Ureter (tissue), 1 donor: ENCODE data around the gene GREB1. TPM values are rescaled to one million over a fixed set of nuclear protein-coding genes. Genes with fewer than 3 reads are reported as not detected.

Experiments used
- DNase-seq: peaks from one replicate; pipeline ENCODE4 v3.0.0-alpha.2; 2020; ENCODE audit warnings: low spot score
- total RNA-seq: library from RNA; stranded (reverse); gene quantifications from one replicate; pipeline ENCODE4 v1.2.4, GENCODE V29; 2023
- donor health status: DM: yes; HTN: yes; CAD: no.

Gene GREB1
- total RNA-seq, 1 donor from 2014 or later: 5.1 TPM

GRCh38 chr2:11559066-11559785 lies 25.4 kb downstream of the GREB1 start:
- no peak for DNase-seq

GRCh38 chr2:11559786-11560155 lies 25.9 kb downstream of the GREB1 start:
- DNase-seq: no peak

DNA sequence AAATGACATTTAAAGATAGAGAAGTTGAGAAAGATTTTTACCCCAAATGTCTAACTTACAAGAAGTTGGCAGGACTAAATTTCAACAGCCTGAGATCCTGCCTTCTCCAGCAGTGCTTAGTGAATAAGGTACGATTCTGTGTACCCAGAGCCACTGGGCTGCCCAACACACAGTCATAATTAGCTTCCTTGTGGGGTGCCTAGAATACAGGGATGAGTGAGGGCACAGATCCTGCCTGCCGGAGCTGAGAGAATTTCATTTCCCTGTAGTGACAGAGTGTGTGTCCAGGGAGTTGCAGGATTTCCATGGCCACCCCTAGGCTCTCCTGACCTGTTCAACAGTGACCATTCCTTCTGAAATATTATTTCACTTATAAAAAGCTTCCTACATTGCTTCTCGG lies 27.0 kb downstream of the GREB1 start:
- DNase-seq: no peak

DNA sequence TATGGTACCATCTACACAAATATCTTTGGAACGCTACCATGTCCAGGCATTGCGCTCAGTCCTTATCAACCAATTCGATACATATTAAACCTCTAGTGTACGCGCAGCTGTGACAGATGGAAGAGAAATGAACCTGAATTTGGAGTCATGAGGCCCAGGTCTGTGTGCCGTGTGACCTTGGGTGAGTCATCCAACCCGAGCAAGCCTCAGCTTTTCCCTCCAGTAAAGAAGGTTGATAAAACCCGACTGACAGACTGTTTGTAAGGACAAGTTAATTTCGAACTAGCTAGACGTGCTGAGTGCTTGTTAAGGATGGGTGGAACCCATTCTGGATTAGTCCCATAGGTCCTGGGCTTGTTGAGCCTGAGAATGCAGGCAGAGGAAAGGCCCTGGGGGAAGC lies 28.2 kb downstream of the GREB1 start:
- no peak for DNase-seq

- DNase-seq: no peak
Measured at GRCh38 chr2:11562476-11562875, 28.6 kb downstream of the GREB1 start.

- no peak for DNase-seq
Measured at GRCh38 chr2:11563784-11564666, 30.2 kb downstream of the GREB1 start.

DNA sequence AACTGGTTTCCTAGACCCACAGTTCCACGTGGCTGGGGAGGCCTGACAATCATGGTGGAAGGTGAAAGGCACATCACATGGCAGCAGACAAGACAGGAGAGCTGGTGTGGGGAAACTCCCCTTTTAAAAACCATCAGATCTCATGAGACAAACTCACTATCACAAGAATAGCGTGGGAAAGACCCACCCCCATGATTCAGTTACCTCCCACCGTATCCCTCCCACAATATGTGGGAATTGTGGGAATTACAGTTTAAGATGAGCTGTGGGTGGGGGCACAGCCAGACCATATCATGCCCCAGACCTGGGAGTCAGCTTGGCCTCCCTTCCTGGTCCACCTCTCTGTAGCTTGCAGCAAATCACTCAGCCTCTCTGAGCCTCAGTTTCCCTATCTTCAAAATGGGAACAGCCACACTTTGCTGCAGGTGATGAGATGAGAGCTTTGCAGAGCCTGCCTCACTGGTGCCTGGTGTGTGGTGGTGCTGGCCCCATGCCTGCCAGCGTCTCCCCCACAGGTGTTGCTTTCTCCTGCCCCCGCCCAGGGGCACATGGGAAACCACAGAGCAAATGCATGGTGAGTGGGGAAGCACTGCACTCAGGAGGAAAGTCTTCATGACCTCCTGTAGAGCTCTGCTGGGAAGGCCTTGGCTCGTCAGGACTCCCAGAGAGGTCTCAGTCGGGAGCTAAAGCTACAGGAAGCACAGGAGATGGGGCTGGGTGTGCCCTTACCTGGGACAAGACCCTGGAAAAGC lies 31.1 kb downstream of the GREB1 start:
- no peak for DNase-seq

- no peak for DNase-seq
Measured at GRCh38 chr2:11566383-11566782, 32.5 kb downstream of the GREB1 start.

DNA sequence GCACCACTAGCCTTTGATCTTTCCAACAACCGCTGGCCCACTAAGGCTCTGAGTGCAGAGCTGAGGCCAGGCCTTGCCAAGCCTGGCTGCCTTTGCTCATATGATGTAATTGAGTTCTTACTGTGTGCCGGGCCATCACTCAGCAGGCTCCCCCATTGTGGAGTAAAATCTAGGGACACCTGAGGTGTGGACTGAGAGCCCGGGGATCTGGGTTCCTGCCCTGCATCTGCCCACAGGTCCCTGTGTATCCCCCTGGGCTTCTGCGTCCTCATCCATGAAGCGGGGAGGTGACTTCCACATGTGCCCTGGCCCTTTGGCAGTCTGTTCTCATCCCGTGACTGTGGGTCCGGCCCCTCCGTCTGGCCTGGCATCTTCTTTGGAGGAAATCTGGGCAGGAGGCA lies 33.8 kb downstream of the GREB1 start:
- no peak for DNase-seq

- DNase-seq: no peak
Measured at GRCh38 chr2:11568436-11568835, 34.6 kb downstream of the GREB1 start.

DNA sequence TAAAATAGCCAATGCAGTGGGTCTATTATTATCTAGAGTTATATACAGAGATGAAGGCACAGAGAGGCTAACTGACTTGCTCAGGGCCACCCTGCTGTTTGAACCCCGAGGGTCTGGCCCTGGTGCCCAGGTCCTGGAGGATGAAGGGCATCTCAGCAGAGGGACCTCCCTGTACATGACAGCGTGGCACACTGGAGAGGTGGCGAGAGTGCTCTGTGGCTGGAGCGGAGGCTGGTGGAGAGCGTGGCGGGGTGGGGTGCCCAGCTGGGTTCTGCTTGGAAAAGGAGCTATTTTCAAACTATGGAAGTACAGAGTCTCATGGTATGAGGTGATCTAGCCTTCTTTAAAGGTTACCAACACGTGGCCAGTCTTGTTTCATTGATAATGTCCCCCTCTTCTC lies 35.8 kb downstream of the GREB1 start:
- no peak for DNase-seq

DNA sequence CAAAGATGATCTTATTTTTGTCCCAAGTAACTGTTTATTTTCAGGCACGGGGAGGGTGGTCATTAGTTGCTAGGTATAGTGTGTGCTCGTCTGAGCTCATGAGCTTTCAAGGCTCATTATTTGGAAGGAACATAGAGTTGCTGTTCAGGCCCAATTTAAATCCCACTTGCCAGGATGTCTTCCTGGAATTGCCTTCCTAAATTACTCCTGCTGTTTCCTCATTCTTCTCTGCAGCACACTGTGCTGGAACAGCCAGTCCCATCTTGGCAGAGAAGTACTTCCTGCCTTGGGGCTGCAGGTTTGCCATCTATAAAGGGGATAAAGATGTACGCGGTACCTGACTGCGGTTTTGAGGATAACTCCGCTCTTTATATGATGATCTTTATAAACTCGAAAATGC lies 37.3 kb downstream of the GREB1 start:
- DNase-seq: no peak

- DNase-seq: no peak
Measured at GRCh38 chr2:11572996-11573395, 39.2 kb downstream of the GREB1 start.

DNA sequence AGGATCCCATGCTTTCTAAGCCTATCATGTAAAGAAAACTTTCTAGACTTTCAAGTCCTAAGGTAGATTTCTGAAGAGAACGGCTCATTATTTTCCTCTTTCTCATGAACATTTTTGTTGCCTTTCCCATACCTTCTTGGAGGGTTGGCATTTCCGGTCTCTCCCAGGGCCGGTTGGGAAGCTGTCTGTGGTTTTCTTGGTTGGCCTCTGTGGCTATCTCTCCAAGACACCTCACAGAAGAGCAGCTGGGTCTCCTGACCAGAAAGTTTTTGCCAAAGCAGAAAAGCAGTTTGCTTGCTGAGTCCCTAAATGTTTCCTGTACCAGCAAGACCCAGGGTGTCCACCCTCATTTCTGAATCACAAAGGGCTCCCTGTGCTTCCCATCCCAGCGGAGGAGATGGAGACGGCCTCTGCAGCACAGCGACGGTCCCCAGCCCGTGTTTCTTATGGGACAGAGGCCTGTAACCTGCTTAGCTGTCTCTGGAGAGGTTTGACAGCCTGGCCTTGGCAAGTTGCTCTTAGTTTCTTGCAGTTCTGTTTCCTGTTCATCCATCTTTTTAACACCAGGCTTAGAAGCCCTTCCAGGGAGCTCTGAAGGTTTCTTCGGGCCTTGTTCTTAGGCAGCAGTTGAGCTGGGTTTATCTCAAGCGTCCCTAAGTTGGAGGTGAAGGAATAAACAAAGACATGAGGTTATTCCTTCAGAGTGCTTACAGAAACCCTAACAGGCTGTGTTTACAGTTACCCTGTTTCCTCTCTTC lies 39.8 kb downstream of the GREB1 start:
- no peak for DNase-seq

GRCh38 chr2:11574176-11575046 lies 40.6 kb downstream of the GREB1 start:
- no peak for DNase-seq

- no peak for DNase-seq
Measured at GRCh38 chr2:11576398-11576797, 42.6 kb downstream of the GREB1 start.

DNA sequence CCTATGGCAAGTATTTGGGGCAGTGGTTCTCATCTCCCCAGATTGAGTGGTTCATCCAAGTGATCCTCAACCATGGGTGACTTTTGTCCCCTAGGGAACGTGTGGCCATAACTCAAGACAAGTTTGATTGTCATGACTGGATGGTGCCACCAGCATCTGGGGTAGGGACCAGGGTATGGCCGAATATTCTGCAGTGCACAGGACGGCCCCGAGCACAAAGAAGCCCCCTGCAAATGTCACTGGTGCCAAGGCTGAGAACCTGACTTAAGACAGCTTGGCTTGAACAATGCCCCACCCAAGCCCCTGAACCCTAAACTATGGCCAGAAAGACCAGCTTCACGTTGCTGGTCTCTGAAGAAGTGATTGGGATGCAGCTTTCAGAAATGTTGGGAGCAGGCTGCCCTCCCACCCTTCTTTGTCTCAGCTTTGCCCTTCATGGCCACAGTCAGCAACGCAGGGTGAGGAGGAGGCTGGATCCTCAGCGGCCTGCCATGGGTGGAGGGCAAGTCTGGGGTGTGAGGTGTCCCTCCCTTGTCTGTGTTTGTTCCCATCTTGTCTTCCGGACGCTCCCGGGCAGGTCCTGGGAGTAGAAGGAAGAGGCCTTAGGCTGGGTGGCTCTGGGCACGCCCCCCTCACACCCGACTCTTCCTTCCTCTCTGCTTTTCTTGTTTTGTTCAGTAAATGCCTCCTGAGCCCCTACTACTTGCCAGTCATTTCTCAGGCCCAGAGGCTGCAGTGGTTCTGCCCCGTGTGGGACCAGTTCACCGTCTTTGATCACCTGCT lies 43.4 kb downstream of the GREB1 start:
- DNase-seq: no peak

DNA sequence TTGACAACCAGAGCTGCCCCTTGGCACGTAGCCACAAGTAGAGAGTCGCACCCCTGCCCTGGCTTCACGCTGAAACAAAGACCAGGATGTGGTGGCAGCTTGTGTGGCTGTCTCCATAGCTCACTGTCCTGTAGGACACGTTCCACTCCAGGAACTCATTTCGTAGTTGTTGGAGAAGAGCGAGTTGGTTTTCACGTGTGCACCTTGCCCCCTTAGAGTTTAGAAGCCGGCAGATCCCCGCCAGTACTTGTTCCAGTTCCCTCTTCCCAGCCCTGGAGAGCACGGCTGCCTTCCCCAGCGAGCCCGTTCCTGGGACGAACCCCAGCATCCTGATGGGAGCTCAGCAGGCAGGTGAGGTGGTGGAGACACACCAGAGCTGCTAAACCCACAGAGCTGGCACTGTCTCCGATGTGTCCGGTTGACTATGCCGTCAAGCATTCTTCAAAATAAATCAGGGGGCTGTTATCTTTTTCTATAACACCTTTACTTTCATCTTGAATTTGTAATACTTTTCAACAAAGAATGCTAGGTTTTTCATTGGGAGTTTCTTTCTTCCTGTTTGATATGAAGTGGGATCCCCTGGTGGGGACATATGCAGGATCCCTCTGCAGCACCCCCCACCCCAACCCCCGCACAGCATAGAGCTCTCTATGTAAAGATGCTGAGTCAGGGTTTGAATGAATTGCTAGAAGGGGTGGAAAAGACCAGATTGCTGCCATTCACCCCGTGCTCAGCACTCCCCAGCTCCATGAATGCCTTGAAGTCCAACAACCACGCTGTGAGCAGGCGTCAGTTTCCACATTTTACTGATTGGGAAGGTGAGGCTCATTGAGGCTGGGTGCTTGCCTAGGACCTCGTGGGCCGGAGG lies 44.5 kb downstream of the GREB1 start:
- DNase-seq: no peak
